Astrocyte of the spinal cord (primary cell): ENCODE results near the gene VAPB.

Experiments
- DNase-seq: peaks from one replicate; pipeline ENCODE4 v3.0.0; 2011; ENCODE audit warnings: low read depth, low spot score
- H3K4me3 ChIP-seq: 2 replicates; pipeline ENCODE4 v1.5.1; 2011; ENCODE audit warnings: low read depth, mild to moderate bottlenecking, low read length, moderate library complexity
- in situ Hi-C: cut with HindIII; loops from 2 replicates; pipeline ENCODE4 v1.10.0; 2017; ENCODE audit warnings: low sequenced_read_pairs
- TF ChIP-seq, protein P1 (sequence below): IDR thresholded peaks from 2 replicates; pipeline ENCODE4 v1.5.1; 2012; ENCODE audit warnings: low read depth, mild to moderate bottlenecking, low read length, inconsistent platforms

VAPB gene

DNA sequence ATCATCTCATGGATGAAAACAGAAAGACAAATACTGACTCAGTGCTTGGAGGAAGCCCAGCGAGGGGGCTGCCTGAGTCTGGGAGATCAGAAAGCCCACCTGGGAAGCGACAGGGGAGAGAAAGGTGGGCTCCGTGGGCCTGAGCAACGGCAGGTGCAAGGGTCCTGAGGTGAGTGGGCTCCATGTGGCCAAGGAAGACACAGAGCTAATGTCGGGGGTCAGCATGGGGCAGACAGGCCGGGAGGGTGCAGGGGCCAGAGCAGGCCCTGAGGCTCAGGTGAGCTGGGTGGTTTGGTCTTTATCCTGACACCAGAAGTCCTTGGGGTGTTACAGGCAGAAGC, 107.4 kb downstream of the VAPB start:
- in situ Hi-C loops = no loop called here
- no peak overlapping the region for H3K4me3 ChIP-seq
- DNase-seq = no peak
- TF ChIP-seq, protein P1, sequence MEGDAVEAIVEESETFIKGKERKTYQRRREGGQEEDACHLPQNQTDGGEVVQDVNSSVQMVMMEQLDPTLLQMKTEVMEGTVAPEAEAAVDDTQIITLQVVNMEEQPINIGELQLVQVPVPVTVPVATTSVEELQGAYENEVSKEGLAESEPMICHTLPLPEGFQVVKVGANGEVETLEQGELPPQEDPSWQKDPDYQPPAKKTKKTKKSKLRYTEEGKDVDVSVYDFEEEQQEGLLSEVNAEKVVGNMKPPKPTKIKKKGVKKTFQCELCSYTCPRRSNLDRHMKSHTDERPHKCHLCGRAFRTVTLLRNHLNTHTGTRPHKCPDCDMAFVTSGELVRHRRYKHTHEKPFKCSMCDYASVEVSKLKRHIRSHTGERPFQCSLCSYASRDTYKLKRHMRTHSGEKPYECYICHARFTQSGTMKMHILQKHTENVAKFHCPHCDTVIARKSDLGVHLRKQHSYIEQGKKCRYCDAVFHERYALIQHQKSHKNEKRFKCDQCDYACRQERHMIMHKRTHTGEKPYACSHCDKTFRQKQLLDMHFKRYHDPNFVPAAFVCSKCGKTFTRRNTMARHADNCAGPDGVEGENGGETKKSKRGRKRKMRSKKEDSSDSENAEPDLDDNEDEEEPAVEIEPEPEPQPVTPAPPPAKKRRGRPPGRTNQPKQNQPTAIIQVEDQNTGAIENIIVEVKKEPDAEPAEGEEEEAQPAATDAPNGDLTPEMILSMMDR = no peak

DNA sequence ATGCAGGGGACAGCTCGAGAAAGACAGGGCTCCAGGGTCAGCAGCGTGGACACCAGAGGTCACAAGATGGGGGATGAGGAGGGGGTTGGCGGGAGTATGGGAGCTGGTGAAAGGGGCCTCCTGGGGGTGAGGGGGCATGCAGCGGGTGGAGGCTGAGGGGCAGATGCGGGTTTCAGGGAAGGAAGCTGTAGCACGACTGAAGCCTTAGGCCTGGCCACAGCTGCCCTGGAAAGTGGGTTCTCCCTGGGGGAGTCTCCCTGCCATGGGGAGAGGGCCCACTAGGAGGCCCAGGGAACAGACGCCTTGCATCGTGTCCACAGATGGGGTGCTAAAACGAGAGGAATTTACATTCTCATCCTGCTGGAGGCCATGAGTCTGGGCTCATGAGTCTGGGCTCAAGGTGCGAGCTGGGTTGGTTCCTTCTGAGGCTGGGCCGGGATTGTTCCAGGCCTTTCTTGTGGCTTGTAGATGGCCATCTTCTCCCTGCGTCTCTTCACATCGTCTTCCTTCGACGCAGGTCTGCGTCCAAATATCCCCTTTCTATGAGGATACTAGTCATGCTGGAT, 108.1 kb downstream of the VAPB start:
- in situ Hi-C loops = no loop called here
- no peak overlapping the region for H3K4me3 ChIP-seq
- no peak for DNase-seq
- TF ChIP-seq, protein P1 = no peak

DNA sequence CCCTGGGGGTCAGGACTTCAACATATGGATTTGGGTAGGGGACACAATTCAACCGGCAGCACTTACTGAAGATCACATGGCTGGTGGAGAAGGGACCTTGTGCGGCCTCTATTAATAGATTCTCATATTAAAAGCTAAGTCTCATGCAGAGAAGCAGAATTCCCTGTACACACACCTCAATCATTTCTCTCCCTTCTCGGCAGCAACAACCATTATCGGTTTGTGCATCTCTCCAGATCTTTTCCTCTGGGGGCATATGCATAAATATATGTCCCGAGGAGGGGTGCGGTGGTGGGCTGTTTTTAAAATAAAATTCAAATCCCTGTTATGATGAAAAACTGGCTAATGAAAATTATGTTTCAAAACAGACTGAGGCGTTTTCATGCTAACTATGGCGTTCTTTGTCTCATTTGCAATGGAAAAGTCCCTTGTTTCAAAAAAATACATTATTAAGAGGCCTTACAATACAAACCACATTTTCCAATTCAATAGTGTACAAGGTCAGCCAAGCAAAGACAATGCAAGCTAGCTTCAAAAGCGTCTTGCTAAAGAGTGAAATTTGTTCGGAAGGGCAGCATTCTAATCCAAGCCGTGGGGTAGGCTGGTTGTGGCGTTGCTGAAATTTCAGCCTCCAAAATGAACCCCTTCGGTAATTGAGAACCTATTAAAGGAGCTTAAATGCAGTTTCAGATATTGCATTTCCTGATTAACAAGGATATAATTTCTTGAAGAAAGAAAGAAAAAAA, 108.9 kb downstream of the VAPB start:
- DNase-seq = no peak
- in situ Hi-C loops = no loop called here
- TF ChIP-seq, protein P1 = no peak
- H3K4me3 ChIP-seq = no peak overlapping the region

DNA sequence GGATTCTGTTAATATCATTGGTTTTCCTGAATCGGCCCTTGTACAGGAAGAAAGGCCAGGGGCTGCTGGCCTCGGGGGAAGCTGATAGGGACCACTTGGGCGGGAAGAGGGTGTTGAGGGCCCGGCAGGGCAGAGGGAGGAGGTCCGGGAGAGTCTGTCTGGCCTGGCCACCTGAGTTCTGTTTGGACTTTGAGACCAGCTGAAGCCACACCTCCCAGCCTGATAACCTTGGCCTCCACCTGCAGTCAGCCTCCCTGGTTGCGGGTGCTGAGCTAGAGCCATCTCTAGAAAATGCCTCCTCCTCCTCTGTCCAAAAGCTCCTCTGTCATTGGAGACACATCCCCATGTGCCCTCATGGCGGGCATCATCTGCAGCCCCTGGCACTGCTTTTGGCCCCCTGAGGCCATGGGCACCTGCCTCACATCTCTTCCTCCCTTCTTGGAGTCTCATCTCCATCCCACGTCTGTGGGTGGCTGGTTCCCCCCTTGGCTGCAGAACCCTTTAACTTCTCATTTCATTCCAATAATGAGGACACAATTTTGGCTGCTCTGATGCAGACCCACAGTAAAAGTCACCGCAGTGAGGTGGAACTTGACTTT, 109.5 kb downstream of the VAPB start:
- in situ Hi-C loops = no loop called here
- H3K4me3 ChIP-seq = no peak overlapping the region
- no peak for DNase-seq
- TF ChIP-seq, protein P1 = no peak

DNA sequence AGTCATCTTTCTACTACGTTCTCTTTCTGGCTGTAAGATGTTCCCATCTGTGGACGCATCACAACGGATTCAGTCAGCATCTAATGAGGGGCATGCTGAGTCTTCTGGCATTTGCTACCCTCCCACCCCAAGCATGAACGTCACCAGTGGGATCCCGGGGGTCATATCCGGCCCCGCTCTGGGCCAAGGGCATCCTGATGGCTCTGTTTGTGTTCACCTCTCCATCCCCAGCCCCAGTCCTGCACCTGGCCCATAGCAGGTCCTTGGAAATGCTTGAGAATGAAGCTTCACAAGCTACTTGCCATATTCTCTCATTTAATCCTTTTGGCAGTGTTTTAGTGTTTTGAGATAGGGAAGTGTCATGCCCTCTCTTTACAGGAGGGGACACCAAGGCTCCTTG, 111.2 kb downstream of the VAPB start:
- TF ChIP-seq, protein P1 = no peak
- no peak for DNase-seq
- in situ Hi-C loops = no loop called here
- no peak overlapping the region for H3K4me3 ChIP-seq
